Measurements from ENCODE around the gene WT1.

WT1 gene

DNA sequence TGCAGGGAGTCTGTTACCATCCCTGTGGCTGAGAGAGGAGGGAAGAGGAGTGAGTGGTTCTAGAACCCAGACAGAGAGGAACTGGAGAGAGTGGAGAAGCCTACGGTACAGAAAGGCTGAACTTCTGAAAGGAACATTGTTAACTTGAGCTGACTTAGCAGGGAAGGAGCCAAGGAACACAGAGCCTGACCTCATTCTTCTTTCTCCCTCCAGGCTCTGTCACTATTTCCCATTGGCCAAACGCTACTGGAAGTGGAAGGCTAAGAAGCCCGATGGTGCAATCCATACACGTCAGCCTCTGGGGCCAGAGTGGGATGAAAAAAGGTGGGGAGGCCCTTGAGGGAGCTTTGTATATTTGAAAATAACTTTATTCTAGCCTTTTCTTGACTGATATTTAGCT is 16.5 kb upstream of the WT1 start:
- Histone ChIP-seq H3K23ac (ENCODE audit: low read depth, low read length, poor library complexity) (no peak overlapping the region), H4K8ac (ENCODE audit: low read depth, low read length) (no peak overlapping the region), H3K9ac (ENCODE audit: low read depth, low read length, poor library complexity) (no peak overlapping the region), H3K79me1 (ENCODE audit: low read depth, low read length) (no peaks in the 10 kb centered on the region), H3K4me2 (ENCODE audit: insufficient read depth, low read length, poor library complexity, severe bottlenecking) (no peak overlapping the region), H3K4me1 (ENCODE audit: control insufficient read depth in 2 of 2, insufficient read depth in 1 of 2, low read depth in 1 of 2, low read length in 2 of 2) (no peaks in the 10 kb centered on the region), H3K9me3 (replicated peaks in 1 of 2; ENCODE audit: control insufficient read depth in 2 of 2, insufficient read depth in 1 of 2, low read depth in 1 of 2, low read length in 2 of 2) (no peaks in the 10 kb centered on the region), H3K27me3 (ENCODE audit: control insufficient read depth in 3 of 3, insufficient read depth in 3 of 3, low read depth in 1 of 3, low read length in 3 of 3) (peaks cover 0 to 11% (median 0%) of the 10 kb centered on the region in 3 experiments), H3K4me3 (ENCODE audit: low read length in 2 of 2) (no peak overlapping the region), H2BK15ac (ENCODE audit: low read length) (no peak overlapping the region), H3K27ac (replicated peaks; ENCODE audit: low read length) (no peak overlapping the region), H2AK5ac (ENCODE audit: low read depth, low read length) (no peak overlapping the region), H3K18ac (ENCODE audit: low read length) (no peak overlapping the region), H2BK120ac (ENCODE audit: low read depth, low read length) (no peak overlapping the region), H4K91ac (ENCODE audit: low read depth, low read length, poor library complexity) (no peak overlapping the region), H2BK5ac (ENCODE audit: low read length) (no peak overlapping the region), H3K36me3 (replicated peaks in 1 of 2; ENCODE audit: control insufficient read depth in 2 of 2, insufficient read depth in 2 of 2, low read length in 2 of 2) (no peaks in the 10 kb centered on the region), H2AFZ (ENCODE audit: low read length) (no peak overlapping the region), H3K4ac (ENCODE audit: low read length) (no peak overlapping the region), H2BK12ac (ENCODE audit: low read length) (no peak overlapping the region), H3K14ac (ENCODE audit: low read length) (no peak overlapping the region)
- no peak for DNase-seq (ENCODE audit: low spot score)
- no CpG with 5 or more reads among the region's 4 CpGs for WGBS, 2 donors (ENCODE audit: extremely low coverage in 2 of 2, insufficient read length in 2 of 2, insufficient replicate concordance in 1 of 2)

GRCh38 chr11:32450372-32450771 is 15.0 kb upstream of the WT1 start:
- Histone ChIP-seq H3K4me2 (ENCODE audit: insufficient read depth, low read length, poor library complexity, severe bottlenecking) (no peak overlapping the region), H3K4me3 (ENCODE audit: low read length in 2 of 2) (no peak overlapping the region), H2BK120ac (ENCODE audit: low read depth, low read length) (no peak overlapping the region), H3K4ac (ENCODE audit: low read length) (no peak overlapping the region), H2AK5ac (ENCODE audit: low read depth, low read length) (no peak overlapping the region), H3K36me3 (replicated peaks in 1 of 2; ENCODE audit: control insufficient read depth in 2 of 2, insufficient read depth in 2 of 2, low read length in 2 of 2) (no peaks in the 10 kb centered on the region), H2BK5ac (ENCODE audit: low read length) (no peak overlapping the region), H3K9ac (ENCODE audit: low read depth, low read length, poor library complexity) (no peak overlapping the region), H2AFZ (ENCODE audit: low read length) (no peak overlapping the region), H3K4me1 (ENCODE audit: control insufficient read depth in 2 of 2, insufficient read depth in 1 of 2, low read depth in 1 of 2, low read length in 2 of 2) (no peaks in the 10 kb centered on the region), H3K23ac (ENCODE audit: low read depth, low read length, poor library complexity) (no peak overlapping the region), H2BK12ac (ENCODE audit: low read length) (no peak overlapping the region), H3K14ac (ENCODE audit: low read length) (no peak overlapping the region), H3K27me3 (ENCODE audit: control insufficient read depth in 3 of 3, insufficient read depth in 3 of 3, low read depth in 1 of 3, low read length in 3 of 3) (peaks cover 0 to 14% (median 0%) of the 10 kb centered on the region in 3 experiments), H3K9me3 (replicated peaks in 1 of 2; ENCODE audit: control insufficient read depth in 2 of 2, insufficient read depth in 1 of 2, low read depth in 1 of 2, low read length in 2 of 2) (no peaks in the 10 kb centered on the region), H3K79me1 (ENCODE audit: low read depth, low read length) (no peaks in the 10 kb centered on the region), H3K27ac (replicated peaks; ENCODE audit: low read length) (no peak overlapping the region), H3K18ac (ENCODE audit: low read length) (no peak overlapping the region), H4K8ac (ENCODE audit: low read depth, low read length) (no peak overlapping the region), H4K91ac (ENCODE audit: low read depth, low read length, poor library complexity) (no peak overlapping the region), H2BK15ac (ENCODE audit: low read length) (no peak overlapping the region)
- WGBS, 2 donors (ENCODE audit: extremely low coverage in 2 of 2, insufficient read length in 2 of 2, insufficient replicate concordance in 1 of 2), result no CpG with 5 or more reads among the region's 1 CpG
- no peak for DNase-seq (ENCODE audit: low spot score)

DNA sequence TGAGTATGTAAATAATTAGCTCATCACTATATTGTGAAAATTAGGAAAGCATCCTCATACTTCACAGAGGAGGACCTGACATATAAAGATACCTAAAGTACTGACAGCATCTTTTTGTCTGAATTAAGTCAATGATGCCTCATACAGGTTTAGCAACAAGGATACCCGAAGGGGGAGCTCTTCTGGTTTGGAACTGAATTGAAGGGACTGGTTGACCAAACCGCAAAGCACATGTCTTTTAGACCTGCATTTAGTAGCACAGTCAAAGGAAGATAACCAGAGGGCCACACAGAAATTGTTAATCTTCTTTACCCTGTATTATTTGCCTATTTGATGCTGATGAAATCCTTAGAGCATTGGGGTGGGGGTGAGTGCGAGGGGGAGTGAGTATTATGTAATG is 12.9 kb upstream of the WT1 start:
- DNase-seq (ENCODE audit: low spot score), result no peak
- Histone ChIP-seq H2BK15ac (ENCODE audit: low read length) (no peak overlapping the region), H3K36me3 (replicated peaks in 1 of 2; ENCODE audit: control insufficient read depth in 2 of 2, insufficient read depth in 2 of 2, low read length in 2 of 2) (no peaks in the 10 kb centered on the region), H2BK12ac (ENCODE audit: low read length) (no peak overlapping the region), H4K8ac (ENCODE audit: low read depth, low read length) (no peak overlapping the region), H3K4me3 (ENCODE audit: low read length in 2 of 2) (no peak overlapping the region), H3K18ac (ENCODE audit: low read length) (no peak overlapping the region), H3K4me1 (ENCODE audit: control insufficient read depth in 2 of 2, insufficient read depth in 1 of 2, low read depth in 1 of 2, low read length in 2 of 2) (no peaks in the 10 kb centered on the region), H2AK5ac (ENCODE audit: low read depth, low read length) (no peak overlapping the region), H3K9ac (ENCODE audit: low read depth, low read length, poor library complexity) (no peak overlapping the region), H3K9me3 (replicated peaks in 1 of 2; ENCODE audit: control insufficient read depth in 2 of 2, insufficient read depth in 1 of 2, low read depth in 1 of 2, low read length in 2 of 2) (no peaks in the 10 kb centered on the region), H3K27ac (replicated peaks; ENCODE audit: low read length) (no peak overlapping the region), H2BK5ac (ENCODE audit: low read length) (no peak overlapping the region), H4K91ac (ENCODE audit: low read depth, low read length, poor library complexity) (no peak overlapping the region), H3K4ac (ENCODE audit: low read length) (no peak overlapping the region), H3K23ac (ENCODE audit: low read depth, low read length, poor library complexity) (no peak overlapping the region), H3K4me2 (ENCODE audit: insufficient read depth, low read length, poor library complexity, severe bottlenecking) (no peak overlapping the region), H3K14ac (ENCODE audit: low read length) (no peak overlapping the region), H2AFZ (ENCODE audit: low read length) (no peak overlapping the region), H2BK120ac (ENCODE audit: low read depth, low read length) (no peak overlapping the region), H3K79me1 (ENCODE audit: low read depth, low read length) (no peaks in the 10 kb centered on the region), H3K27me3 (ENCODE audit: control insufficient read depth in 3 of 3, insufficient read depth in 3 of 3, low read depth in 1 of 3, low read length in 3 of 3) (peaks cover 0 to 26% (median 0%) of the 10 kb centered on the region in 3 experiments)
- WGBS, 2 donors (ENCODE audit: extremely low coverage in 2 of 2, insufficient read length in 2 of 2, insufficient replicate concordance in 1 of 2), result no CpG with 5 or more reads among the region's 3 CpGs

- Histone ChIP-seq H3K18ac (ENCODE audit: low read length) (no peak overlapping the region), H3K27me3 (ENCODE audit: control insufficient read depth in 3 of 3, insufficient read depth in 3 of 3, low read depth in 1 of 3, low read length in 3 of 3) (peaks cover 0 to 36% (median 8%) of the 10 kb centered on the region in 3 experiments), H4K8ac (ENCODE audit: low read depth, low read length) (no peak overlapping the region), H2BK5ac (ENCODE audit: low read length) (no peak overlapping the region), H4K91ac (ENCODE audit: low read depth, low read length, poor library complexity) (no peak overlapping the region), H3K27ac (replicated peaks; ENCODE audit: low read length) (no peak overlapping the region), H3K4me2 (ENCODE audit: insufficient read depth, low read length, poor library complexity, severe bottlenecking) (no peak overlapping the region), H3K14ac (ENCODE audit: low read length) (no peak overlapping the region), H3K23ac (ENCODE audit: low read depth, low read length, poor library complexity) (no peak overlapping the region), H3K79me1 (ENCODE audit: low read depth, low read length) (no peaks in the 10 kb centered on the region), H3K4me1 (ENCODE audit: control insufficient read depth in 2 of 2, insufficient read depth in 1 of 2, low read depth in 1 of 2, low read length in 2 of 2) (no peaks in the 10 kb centered on the region), H2BK15ac (ENCODE audit: low read length) (no peak overlapping the region), H3K36me3 (replicated peaks in 1 of 2; ENCODE audit: control insufficient read depth in 2 of 2, insufficient read depth in 2 of 2, low read length in 2 of 2) (no peaks in the 10 kb centered on the region), H2AFZ (ENCODE audit: low read length) (no peak overlapping the region), H3K4me3 (ENCODE audit: low read length in 2 of 2) (no peak overlapping the region), H3K9ac (ENCODE audit: low read depth, low read length, poor library complexity) (no peak overlapping the region), H2AK5ac (ENCODE audit: low read depth, low read length) (no peak overlapping the region), H2BK120ac (ENCODE audit: low read depth, low read length) (no peak overlapping the region), H3K4ac (ENCODE audit: low read length) (no peak overlapping the region), H2BK12ac (ENCODE audit: low read length) (no peak overlapping the region), H3K9me3 (replicated peaks in 1 of 2; ENCODE audit: control insufficient read depth in 2 of 2, insufficient read depth in 1 of 2, low read depth in 1 of 2, low read length in 2 of 2) (no peaks in the 10 kb centered on the region)
- DNase-seq (ENCODE audit: low spot score), result no peak
- WGBS, 2 donors (ENCODE audit: extremely low coverage in 2 of 2, insufficient read length in 2 of 2, insufficient replicate concordance in 1 of 2), result no CpG with 5 or more reads among the region's 2 CpGs
These were observed 11.9 kb upstream of the WT1 start for GRCh38 chr11:32447252-32447651.
